Raji (cell line): ENCODE results near the gene LTBR.

Source experiments
- POLR2A ChIP-seq: IDR thresholded peaks from 2 replicates; pipeline ENCODE4 v1.6.1; 2011; ENCODE audit warnings: low read depth, low read length, control low read depth; ENCODE audit not compliant: insufficient read depth

Gene LTBR

DNA sequence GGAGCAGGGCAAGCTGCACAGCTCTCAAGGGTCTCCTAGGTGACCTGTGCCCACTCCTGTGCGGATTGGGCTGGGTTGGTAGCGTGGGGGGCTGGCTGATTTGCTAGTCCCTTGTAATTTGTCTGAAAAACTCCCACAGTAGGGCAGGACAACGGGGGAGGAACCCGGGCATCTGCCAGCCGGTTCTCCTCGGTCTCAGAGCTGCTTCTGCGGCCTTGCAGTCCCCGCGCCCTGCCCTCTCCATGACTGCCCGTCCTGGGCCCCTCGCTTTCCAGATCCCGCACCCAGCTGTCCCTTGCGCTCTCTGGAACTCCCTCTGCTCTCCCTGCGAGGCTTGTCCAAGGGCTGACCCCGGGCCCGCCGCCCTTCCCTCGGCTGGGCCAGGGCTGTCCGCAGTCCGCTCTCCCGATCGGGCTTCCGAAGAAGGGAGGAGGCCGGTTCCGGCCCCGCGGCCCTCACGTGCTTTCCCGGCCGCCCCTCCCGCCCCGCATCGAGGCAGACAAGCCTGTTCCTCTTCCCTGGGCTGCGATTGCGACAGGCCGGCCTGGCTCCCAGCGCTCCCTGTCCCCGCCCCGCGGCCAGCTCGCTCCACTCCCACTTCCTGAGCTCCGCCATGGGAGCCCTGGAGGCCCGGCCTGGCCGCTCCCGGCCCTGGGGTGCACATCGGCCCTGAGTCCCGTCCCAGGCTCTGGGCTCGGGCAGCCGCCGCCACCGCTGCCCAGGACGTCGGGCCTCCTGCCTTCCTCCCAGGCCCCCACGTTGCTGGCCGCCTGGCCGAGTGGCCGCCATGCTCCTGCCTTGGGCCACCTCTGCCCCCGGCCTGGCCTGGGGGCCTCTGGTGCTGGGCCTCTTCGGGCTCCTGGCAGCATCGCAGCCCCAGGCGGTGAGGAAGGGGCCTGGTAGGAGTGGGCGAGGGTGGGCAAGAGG, at the start of gene LTBR:
LTBR (plus strand) TSS at position 591 of the 927 bp plus-strand sequence; CDS start at position 788, 197 bp downstream.
- TF ChIP-seq POLR2A = no peak

GRCh38 chr12:6334359-6334758, 49.6 kb upstream of the LTBR start:
- TF ChIP-seq POLR2A = no peak

DNA sequence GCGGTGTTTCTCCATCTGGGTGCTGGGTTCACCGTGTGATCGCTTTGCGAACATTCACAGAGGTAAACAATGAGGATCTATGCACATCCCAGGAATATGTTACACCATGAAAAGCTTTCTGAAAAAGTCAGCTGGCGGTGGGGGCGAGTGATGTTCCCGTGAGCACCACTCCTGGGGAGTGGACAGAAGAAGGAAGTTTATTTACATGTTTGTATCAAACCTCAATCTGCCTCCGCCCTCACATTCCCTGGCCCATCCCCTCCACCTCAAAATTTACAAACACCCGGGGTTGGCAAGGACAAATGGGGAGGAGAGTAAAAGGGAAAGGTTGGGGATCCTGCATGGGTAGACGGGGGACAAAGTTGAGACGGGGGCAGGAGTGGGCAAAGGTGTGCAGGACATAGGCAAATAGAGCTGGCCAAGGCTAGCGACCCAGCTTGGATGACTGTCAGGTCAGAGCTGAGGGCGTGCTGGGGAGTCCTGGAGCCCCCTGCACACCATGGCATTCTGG, 49.0 kb upstream of the LTBR start:
- TF ChIP-seq POLR2A = no peak

GRCh38 chr12:6335451-6336078, 48.4 kb upstream of the LTBR start:
- peak; percentile 71 for TF ChIP-seq POLR2A

DNA sequence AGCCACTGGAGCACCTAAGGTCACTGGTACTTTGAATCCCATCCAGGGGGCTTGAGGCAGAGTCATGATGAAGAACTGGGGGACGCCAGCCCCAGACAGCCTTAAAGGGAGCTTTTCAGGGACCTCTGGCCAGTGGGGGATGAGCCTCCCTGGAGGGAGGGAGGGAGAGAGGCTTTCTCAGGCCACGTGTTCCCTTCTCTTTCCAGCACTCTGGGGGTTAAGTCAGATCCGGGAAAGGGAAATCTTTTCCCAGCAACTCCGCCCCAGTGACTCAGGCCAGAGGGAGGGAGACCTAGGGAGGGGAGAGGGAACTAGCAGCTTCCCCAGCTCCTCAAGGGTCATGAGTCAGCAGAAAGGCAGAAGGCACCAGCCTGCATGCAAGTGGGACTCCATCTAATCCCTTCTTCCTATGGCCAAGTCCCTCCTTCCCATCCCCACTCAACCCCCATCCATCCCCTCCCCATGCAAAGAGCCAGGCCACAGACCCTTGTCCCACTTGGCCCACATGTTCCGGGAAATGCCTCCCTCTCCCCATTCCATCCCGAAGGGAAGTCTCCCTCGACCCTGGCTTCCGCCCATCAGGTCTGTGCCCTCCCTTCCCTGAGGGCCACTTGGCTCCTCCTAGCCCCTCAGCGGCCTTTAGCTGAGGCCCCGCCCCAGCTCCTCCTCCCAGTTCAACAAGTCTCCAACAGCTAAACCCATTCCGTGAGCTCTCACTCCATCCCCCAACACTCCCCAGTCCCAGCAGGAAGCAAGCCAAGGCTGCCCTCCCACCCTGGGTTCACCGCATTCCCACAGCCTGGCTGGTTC, 47.7 kb upstream of the LTBR start:
- no peak for TF ChIP-seq POLR2A

- no peak for TF ChIP-seq POLR2A
Measured at GRCh38 chr12:6336889-6337853, 46.8 kb upstream of the LTBR start.

GRCh38 chr12:6337958-6338433, 46.0 kb upstream of the LTBR start:
- TF ChIP-seq POLR2A = no peak

- no peak for TF ChIP-seq POLR2A
Measured at GRCh38 chr12:6338955-6339354, 45.0 kb upstream of the LTBR start.

DNA sequence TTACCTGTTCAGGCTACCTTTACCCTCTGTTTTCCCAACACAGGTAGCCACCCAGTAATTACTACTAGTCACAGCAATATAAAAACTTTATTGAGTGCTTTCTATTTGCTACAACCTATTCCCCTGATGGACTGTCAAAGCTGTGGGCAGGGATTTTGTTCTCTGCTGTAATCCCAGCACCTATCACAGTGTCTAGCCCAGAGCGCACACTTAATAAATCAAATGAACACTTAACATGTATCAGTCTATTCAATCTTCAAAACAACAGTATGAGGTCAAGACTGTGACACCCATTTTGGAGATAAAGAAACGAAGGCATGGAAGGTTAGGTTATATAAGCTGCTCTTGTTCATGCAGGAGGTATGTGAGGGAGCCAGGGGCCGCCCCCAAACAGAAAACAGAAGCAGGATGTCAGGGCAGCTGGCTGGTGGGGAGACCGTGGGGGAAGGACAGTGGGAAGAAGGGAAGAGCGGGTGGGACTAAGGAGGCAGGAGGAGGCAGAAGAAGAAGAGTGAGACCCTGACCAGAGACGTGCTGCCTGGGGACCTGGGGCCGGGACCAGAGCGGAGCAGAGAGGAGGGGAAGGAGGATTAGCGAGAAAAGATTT, 43.8 kb upstream of the LTBR start:
- TF ChIP-seq POLR2A = no peak

DNA sequence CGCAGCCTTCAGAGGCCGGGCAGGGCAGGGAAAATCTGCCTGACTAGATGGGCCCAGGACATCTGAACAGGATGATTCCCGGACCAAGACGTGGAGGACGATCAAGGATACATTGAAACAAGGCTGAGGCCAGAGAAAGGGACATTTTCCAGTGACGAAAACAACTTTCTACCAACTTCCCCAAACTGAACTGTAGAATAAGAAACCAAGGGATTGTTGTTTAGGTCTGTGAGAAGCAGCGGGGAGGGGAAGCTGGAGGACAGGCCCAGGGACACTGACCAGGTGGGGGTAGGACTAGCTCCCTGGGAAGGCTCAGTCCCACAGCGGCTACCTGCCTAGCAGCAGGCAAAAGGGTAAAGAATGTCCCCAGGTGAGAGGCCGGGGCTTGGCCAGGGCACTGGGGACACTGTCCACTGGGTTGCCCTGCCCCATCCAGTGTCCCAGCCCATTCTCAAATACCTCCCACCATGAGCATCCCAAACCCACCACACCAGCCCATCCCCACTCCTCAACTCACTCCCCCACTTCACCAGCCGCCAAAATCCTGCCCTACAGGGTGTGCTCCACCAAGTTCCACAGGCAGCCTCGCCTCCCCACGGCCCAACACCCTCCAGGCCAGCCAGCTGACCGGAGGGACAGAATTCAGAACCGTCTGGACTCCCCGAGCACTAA, 43.1 kb upstream of the LTBR start:
- TF ChIP-seq POLR2A = no peak

DNA sequence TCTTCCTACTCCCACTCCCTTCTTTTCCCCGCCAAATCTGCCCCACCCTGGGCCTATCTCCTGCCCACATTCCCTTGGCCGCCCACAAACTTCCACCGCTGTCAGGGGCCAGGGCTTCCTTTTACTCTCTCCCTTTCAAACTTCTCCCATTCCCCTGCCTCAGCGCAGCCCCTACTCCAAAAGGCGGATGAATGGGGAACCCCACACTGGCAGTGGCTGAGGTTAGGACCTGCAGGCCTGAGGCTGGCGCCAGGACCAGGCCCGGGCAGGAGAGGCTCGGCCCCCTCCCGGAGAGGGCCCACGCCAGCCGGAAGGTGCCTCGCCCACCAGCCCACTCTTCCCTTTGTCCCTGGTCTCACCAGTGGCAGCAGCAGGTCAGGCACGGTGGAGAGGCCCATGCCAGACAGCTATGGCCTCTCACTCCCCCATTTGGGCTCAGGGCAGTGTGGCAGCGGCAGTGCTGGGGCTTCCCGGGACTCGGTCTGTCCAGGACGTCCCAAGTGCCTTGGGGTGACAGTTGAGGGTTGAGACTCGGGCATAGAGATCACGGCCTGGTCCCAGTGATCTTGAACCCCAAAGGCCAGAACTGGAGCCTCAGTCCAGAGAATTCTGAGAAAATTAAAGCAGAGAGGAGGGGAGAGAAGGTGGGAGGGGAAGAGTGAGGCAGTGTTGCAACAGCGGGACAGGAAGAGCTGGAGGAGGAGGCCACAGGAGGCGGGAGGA, 42.4 kb upstream of the LTBR start, which contains the start of gene TNFRSF1A:
TNFRSF1A (minus strand) TSS at position 660 of the 723 bp plus-strand sequence; CDS start at position 398, 262 bp downstream.
- TF ChIP-seq POLR2A = 0 out of 2 replicates have a peak, but pooled peaks have one; percentile 36
